Activated CD4-positive, CD25-positive, alpha-beta regulatory T cell treated with anti-CD3 and anti-CD28 coated beads, Interleukin-2, amount 50 U/mL, for 24 hours (primary cell): ENCODE measurements around the gene ITSN2.

Source experiments
- ATAC-seq, 2 donors: fragments of 150-1000 bp; cut with Tn5 transposase; one replicate each; pipeline ENCODE4 v1.10.0; 2021; ENCODE audit warnings: mild to moderate bottlenecking in 1 of 2, moderate library complexity in 1 of 2

Gene ITSN2

DNA sequence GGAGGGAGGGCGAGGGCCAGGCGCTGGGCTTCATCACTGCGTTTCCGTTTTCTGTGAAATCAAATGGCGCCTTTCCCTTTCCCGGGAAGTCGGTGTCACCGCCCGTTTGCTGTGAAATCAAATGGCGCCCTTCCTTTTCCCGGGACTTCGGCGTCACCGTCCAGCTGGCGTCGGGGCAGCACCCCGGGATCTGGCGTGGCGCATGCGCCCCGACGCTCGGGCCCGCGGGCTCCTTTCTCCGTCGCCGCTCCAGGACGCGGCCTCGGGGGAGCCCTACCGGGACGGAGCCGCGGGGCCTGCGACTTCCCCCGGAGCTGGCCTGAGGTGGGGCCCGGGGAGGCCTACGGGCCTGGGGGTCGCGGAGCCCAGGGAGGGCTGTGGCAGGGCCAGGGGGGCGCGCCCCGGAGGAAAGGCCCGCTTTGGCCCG lies 185.5 kb downstream of the ITSN2 start, which contains the start of gene FAM228A:
Gene FAM228A, plus strand, starts transcription at position 203 of the 427 bp plus-strand sequence. CDS start 428 bp downstream, outside the sequence.
- ATAC-seq, result no peak

DNA sequence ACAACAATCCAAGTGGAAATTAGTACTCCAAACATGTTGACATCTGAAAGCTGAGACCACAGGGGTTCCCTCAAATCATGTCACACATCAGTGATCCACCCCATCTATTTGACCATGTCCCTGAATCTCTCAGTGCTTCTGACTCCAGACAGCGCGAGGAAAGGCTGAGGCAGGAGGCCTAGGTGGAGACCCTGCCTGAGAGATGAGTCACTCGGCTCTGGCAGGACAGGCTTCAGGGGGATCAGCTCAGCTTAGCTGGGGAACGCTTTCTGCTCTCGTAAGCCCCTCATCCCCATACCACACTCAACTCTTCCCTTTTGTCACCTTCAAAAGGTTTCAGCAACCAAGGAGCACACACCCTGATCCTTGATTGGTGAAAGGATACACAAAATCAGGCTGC lies 191.3 kb downstream of the ITSN2 start:
- ATAC-seq, result no peak

DNA sequence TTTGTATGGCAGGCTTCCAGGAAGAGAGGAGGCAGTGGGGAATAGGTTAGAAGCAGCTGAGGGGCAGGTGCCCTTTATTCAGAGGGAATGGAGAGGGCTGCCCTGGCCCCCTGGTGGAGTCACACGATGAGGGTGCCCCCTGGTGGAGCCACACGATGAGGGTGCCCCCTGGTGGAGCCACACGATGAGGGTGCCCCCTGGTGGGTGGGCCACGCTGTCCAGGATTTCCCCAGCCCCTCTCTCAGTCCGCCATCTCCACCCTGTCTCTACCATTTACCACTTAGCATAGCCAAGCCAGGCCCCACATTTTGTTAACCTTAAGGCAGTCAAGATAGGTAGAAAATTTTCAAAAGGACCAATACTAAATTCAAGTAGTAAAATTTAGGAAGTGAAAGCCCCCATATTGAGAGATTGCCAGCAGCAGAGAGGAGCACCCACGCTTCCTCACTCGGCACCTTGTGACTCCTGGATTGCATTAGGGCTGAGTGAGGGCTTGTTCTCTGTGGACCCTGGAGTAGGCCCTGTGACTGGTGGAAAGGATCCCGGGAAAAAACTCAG lies 195.8 kb downstream of the ITSN2 start:
- peak; percentile 21 to 24 for ATAC-seq

DNA sequence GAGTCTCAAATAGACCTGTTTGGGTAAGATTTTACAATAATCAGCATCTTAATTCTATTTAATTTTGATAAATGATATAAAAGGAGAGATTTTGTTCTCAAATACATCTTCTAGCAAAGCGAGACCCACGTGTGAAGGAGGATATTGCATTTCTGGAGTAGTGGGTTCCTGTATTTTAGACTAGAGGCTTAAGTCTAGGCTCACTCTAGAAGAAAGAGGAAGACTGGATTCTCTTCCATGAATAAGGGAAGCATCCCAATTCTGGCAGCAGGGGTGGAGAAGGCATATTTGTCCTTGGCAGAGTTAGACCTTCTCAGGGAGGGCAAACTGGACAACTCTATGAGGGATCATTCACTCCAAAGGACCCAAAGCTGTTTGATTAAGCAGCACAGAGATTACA lies 196.7 kb downstream of the ITSN2 start:
- ATAC-seq, result no peak

DNA sequence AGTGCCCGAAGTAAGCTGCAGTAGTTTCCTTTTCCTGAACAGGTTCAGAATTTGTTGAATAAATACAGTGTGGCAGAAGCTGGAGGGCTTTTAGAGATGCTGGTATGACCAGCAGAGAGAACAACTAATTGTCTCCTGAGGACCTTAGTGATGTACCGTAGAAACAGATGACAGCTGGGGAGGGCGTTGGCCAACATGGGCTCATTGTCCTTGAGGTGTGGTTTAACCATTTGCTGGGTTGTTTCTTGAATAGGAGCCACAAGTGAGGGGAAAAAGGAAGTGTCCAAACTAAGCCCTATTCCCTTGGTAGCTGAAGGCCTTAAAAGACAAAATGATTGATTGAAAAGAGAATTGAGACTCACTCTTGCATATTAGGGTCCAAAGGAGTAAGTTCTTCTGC lies 197.2 kb downstream of the ITSN2 start:
- ATAC-seq, result no peak

DNA sequence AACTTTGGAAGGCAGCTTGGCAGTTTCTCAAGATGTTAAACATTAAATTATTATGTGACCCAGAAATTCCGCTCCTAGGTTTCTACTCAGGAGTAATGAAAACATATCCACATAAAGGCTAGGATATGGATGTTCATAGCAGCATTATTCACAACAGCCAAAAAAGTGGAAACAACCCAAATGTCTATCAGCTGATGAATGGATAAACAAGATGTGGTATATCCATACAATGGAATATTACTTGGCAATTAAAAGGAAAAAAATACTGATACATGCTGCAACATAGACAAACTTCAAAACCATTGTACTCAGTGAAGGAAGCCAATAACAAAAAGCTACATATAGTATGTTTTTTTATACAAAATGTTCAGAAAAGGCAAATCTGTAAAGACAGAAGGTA lies 197.8 kb downstream of the ITSN2 start:
- ATAC-seq, result no peak

DNA sequence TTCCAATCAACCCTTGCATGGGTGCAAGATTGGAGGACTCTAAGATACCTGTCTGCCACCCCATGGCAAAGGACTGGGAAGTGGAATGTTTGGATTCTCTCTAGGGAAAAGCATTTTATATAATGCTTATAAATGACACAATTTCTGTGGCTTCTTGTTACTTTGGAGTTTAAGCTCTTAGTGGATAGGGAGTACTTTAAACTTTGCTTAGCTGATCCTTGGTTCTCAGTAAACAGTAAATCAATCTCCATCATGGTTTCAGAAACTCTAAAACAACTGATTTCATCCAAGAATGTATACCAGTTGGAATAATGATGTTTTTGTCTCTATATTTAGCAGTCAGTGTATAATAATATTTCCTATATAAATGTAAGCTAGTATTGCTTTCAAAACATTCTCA lies 199.6 kb downstream of the ITSN2 start:
- no peak for ATAC-seq

DNA sequence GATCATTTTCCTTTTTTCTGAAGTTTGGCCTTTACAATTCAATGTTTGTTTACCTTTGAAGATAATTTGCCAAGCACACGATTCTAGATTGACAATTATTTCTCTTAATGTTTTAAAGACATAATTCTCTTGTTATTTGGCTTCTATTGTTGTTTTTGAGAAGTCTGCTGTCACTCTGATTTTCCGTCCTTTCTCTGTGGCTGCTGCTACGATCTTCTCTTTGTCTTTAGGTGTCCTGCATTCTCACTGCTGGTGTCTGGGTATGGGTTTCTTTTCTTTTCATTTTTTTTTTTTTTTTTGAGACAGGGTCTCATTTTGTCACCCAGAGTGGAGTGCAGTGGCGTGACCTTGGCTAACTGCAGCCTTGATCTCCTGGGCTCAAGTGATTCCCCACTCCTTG lies 200.6 kb downstream of the ITSN2 start:
- ATAC-seq, result no peak

DNA sequence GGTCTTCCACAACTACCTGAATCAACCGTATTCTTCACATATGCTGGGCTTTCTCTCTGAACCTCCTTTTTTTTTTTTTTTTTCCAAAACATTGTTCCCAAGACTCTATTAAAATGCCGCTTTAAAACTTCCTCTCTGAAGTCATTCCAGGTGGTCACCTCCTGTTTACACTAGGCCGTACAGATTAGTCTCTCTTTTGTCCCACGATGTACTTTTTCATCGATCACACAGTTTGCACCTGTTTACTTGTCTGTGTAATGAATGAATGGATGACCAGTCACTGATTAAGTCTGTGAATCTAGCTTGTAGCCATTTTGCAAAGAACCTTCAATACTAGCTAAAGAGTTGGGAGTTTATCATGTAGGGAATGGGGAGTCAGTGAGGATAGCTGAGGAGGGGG lies 202.2 kb downstream of the ITSN2 start:
- ATAC-seq, result no peak

DNA sequence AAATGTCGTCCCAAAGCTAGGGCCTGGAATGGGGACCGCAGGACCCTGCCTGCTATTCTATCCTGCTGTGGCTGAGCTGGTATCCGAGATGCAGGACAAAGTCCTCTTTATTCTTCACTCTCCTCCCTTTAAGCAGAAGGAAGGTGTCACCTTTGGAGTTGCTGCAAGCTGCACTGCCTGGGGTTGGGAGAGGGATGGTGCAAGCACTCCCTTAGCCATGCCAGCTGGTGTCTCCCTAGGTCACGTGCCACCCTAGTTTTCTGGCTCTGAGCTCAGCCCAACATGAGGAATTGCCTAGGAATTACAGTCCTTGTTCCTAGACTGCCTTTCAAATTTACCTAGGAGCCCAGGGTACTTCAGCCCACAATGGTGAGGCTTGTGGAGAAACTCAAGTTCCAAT lies 206.9 kb downstream of the ITSN2 start:
- ATAC-seq, result no peak
